ENCODE measurements around the gene FBXL15. TPM values are rescaled to one million over a fixed set of nuclear protein-coding genes. Genes with fewer than 3 reads are reported as not detected.
A peak's percentile ranks its signal among the peaks of the same experiment; 100 is the strongest.

Gene FBXL15
- total and polyA plus RNA-seq, 2 donors (not counting 3 experiments of a cell fraction or from before 2014, with no cell fraction given), result 9.9 to 15.3 TPM

GRCh38 chr10:102460836-102461186 lies 40.2 kb downstream of the FBXL15 start:
- H3K4me2 ChIP-seq (ENCODE audit: insufficient read depth, low read length), result peak overlapping the region; percentile 84
- H3K27ac ChIP-seq (ENCODE audit: insufficient read depth, low read depth, low read length), result no peak overlapping the region
- TF ChIP-seq POLR2A (IDR thresholded peaks at IDR 0.05; ENCODE audit: low read depth, low read length) (no peak), GATA2 (IDR thresholded peaks at IDR 0.05; ENCODE audit: insufficient read depth, insufficient read length, low read depth, low read length) (no peak), FOS (IDR thresholded peaks at IDR 0.05; ENCODE audit: borderline replicate concordance, insufficient read depth, low read length) (no peak), EZH2 (IDR thresholded peaks at IDR 0.05; ENCODE audit: borderline replicate concordance, low read depth, low read length, severe bottlenecking) (no peak), MAX (IDR thresholded peaks at IDR 0.05; ENCODE audit: insufficient read depth, insufficient read length) (no peak), POLR2AphosphoS5 (IDR thresholded peaks at IDR 0.05; ENCODE audit: insufficient read depth, low read depth, low read length) (no peak)
- H2AFZ ChIP-seq (ENCODE audit: low read depth, low read length), result peak overlapping the region; percentile 94
- ChIA-PET CTCF (interaction anchor here (1.1 to 2.7 kb wide), 5 partner anchors 9 to 123 kb away, joined by 5 to 16 read pairs (median 5); partner anchors contain the start of gene C10orf95), POLR2A (no interaction called here)
- no peaks in the 10 kb centered on the region for H3K36me3 ChIP-seq (ENCODE audit: control insufficient read depth in 2 of 2, extremely low read depth in 1 of 2, insufficient read depth in 2 of 2, low read length in 2 of 2)
- peaks cover 0 to 4% of the 10 kb centered on the region in 2 experiments for H3K27me3 ChIP-seq (ENCODE audit: control insufficient read depth in 2 of 2, insufficient read depth in 2 of 2, low read length in 2 of 2)
- no peak for FAIRE-seq
- H3K4me1 ChIP-seq (ENCODE audit: control insufficient read depth, extremely low read depth, insufficient read depth, low read length), result peaks cover 7% of the 10 kb centered on the region
- dilution Hi-C loops (cut with MboI; ENCODE audit: extremely low pct_ligation_motif_present, low sequenced_read_pairs) (no loop called here), intact Hi-C loops (cut with micrococcal nuclease) (no loop called here)
- H3K79me2 ChIP-seq (ENCODE audit: control insufficient read depth, insufficient read depth, low read length), result no peaks in the 10 kb centered on the region
- H3K9me1 ChIP-seq (replicated peaks; ENCODE audit: control insufficient read depth, extremely low read depth, insufficient read depth, low read length), result no peaks in the 10 kb centered on the region
- no TSS peak for BruUV-seq (replicated peaks)
- H3K9me3 ChIP-seq (replicated peaks; ENCODE audit: control insufficient read depth, insufficient read depth, low read length), result no peaks in the 10 kb centered on the region
- H3K9ac ChIP-seq (replicated peaks; ENCODE audit: extremely low read depth, insufficient read depth, low read length), result peak overlapping the region; percentile 34
- no peaks in the 10 kb centered on the region for H4K20me1 ChIP-seq (replicated peaks; ENCODE audit: control insufficient read depth, extremely low read depth, insufficient read depth, low read length)
- DNase-seq (ENCODE audit: low read depth, low spot score), result no peak
- peak overlapping the region in 2 of 3 experiments; percentile 50 to 55 for H3K4me3 ChIP-seq (replicated peaks in 1 of 3; ENCODE audit: insufficient read depth in 1 of 3, low read depth in 1 of 3, low read length in 3 of 3)
